Adrenal gland (tissue), 5 donors: ENCODE measurements around the gene SPIRE1.

Experiments
- CTCF ChIP-seq, 6 experiments: fragments of 450-650 bp in 4 of 6; fragments of 200-600 bp in 2 of 6; sonication (generic) in 1 of 6; IDR thresholded peaks; 1 replicate in 5 of 6; 2 replicates in 1 of 6; pipeline versions ENCODE4 v1.5.1 to v1.8.0; 2016 to 2021; ENCODE audit warnings: antibody characterized with exemption in 6 of 6, mild to moderate bottlenecking in 2 of 6, moderate library complexity in 1 of 6
- POLR2A ChIP-seq, 2 donors: fragments of 450-650 bp; IDR thresholded peaks; one replicate each; pipeline ENCODE4 v1.6.1; 2017; ENCODE audit warnings: antibody characterized with exemption in 2 of 2, mild to moderate bottlenecking in 2 of 2, moderate library complexity in 1 of 2
- donor health status: DM: no; HTN: no; CAD: no.

GRCh38 chr18:12651651-12652050 lies 6.3 kb downstream of the SPIRE1 start:
- TF ChIP-seq CTCF (IDR thresholded peaks at IDR 0.05) = no peak
- no peak for TF ChIP-seq POLR2A (IDR thresholded peaks at IDR 0.05)
